Upper lobe of left lung (tissue), 4 donors: ENCODE results near the gene COL19A1.

Experiments
- CTCF ChIP-seq, 6 experiments: fragments of 450-650 bp in 4 of 6; fragments of 200-600 bp in 2 of 6; sonication (generic) in 2 of 6; IDR thresholded peaks; one replicate each; pipeline ENCODE4 v1.5.1; 2016 to 2019; ENCODE audit warnings: antibody characterized with exemption in 6 of 6
- EP300 ChIP-seq, 4 donors: sonication (generic); formaldehyde crosslinking; IDR thresholded peaks; one replicate each; pipeline ENCODE4 v1.5.1; 2017; ENCODE audit warnings: antibody characterized with exemption in 4 of 4, control low read depth in 2 of 4

DNA sequence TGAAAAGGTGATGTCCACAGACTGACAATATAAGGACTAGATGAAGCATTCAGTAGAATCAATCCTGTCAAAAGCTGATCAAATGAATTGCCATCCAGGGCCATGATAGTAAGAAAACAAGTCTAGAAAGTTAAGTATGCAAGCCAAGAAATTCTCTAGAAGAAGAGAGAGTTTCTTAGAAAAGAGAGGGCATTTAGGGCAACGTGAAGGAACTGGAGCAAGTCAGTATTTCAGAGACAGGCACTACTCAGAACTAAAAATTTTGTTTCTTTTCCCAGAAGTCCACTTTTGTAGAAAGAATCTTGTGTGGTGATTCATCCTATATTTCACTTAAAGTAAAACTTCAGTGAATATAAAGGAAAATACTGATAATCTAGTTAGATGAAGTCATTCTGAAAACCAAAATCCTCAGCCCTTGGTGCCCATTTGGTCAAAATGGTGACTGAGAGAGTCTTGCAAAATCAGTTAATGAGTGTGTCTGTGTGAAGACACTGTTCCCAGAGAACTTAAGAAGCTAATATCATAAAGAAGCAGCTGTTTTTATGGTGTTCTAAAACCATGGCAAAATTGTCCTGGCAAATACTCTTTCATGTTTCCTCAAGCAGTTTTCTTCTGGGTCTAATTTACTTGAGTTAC lies 82.2 kb downstream of the COL19A1 start:
- no peak for TF ChIP-seq EP300 (IDR thresholded peaks at IDR 0.05)
- TF ChIP-seq CTCF (IDR thresholded peaks at IDR 0.05) = no peak
